Measurements from ENCODE around the gene MSI2.

The MSI2 gene

DNA sequence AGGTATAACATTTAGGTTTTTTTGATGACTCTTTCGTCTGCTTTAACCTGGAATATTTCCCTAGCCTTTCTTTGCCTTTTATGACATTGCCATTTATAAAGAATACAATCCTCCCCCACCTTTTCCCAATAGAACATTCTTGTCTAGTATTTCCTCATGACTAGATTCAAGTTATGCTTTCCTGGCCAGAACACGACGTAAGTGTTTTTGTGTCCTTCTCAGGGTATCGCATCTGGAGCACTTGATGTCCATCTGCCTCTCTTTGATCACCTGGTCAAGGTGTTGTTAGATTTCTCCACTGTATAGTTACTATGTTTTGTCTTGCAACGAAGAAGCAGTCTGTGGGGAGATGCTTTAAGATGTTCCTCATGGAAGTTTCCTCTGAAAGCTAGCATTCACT lies 87.4 kb downstream of the MSI2 start:
- H3K36me3 ChIP-seq (ENCODE audit: insufficient read depth, low read length) = peaks cover 82% of the 10 kb centered on the region
- H3K27me3 ChIP-seq (ENCODE audit: insufficient read depth, low read length, poor library complexity, severe bottlenecking) = no peaks in the 10 kb centered on the region
- peaks cover 17% of the 10 kb centered on the region for H3K4me1 ChIP-seq (ENCODE audit: insufficient read depth, low read length, poor library complexity, severe bottlenecking)
- no peak overlapping the region for H3K4me3 ChIP-seq (ENCODE audit: low read length, poor library complexity, severe bottlenecking)
- no peaks in the 10 kb centered on the region for H3K9me3 ChIP-seq (ENCODE audit: insufficient read depth, low read depth, low read length)
- H4K20me1 ChIP-seq (ENCODE audit: insufficient read depth, low read length, poor library complexity, severe bottlenecking) = peaks cover 90% of the 10 kb centered on the region
- H3K79me2 ChIP-seq (ENCODE audit: insufficient read depth, low read length) = peaks cover 100% of the 10 kb centered on the region
- no peak overlapping the region for H3K9ac ChIP-seq (ENCODE audit: low read depth, low read length, poor library complexity, severe bottlenecking)
- no peaks in the 10 kb centered on the region for H3K9me2 ChIP-seq (replicated peaks; ENCODE audit: low read depth, low read length)
- H3K4me2 ChIP-seq (ENCODE audit: low read depth, low read length, poor library complexity, severe bottlenecking) = no peak overlapping the region
- H3F3A ChIP-seq (ENCODE audit: low read depth) = no peaks in the 10 kb centered on the region
- TF ChIP-seq, protein P1, sequence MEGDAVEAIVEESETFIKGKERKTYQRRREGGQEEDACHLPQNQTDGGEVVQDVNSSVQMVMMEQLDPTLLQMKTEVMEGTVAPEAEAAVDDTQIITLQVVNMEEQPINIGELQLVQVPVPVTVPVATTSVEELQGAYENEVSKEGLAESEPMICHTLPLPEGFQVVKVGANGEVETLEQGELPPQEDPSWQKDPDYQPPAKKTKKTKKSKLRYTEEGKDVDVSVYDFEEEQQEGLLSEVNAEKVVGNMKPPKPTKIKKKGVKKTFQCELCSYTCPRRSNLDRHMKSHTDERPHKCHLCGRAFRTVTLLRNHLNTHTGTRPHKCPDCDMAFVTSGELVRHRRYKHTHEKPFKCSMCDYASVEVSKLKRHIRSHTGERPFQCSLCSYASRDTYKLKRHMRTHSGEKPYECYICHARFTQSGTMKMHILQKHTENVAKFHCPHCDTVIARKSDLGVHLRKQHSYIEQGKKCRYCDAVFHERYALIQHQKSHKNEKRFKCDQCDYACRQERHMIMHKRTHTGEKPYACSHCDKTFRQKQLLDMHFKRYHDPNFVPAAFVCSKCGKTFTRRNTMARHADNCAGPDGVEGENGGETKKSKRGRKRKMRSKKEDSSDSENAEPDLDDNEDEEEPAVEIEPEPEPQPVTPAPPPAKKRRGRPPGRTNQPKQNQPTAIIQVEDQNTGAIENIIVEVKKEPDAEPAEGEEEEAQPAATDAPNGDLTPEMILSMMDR (conservative IDR thresholded peaks at IDR 0.05; ENCODE audit: low read length) = no peak
- no peak for TF ChIP-seq EZH2phosphoT487 (IDR thresholded peaks at IDR 0.05; ENCODE audit: borderline replicate concordance)
- H2AFZ ChIP-seq (ENCODE audit: low read length) = no peak overlapping the region

DNA sequence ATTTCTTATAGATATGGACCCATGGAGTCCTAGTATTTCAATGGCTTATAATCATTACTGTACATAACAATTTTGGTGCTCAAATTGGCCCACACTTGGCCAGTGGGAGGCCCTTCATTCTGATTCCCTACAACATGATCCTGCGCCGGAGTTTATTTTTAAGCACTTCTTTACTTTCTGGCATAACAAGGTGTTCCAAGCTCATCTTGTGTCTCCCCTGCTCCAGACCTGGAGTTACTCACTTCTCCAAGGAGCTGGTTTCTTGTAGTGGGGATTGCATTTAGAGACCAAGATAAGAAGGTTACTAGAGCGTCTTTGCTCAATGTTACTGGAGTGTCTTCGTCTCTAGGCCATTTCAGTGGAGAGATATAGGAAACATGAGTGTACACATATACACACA lies 87.9 kb downstream of the MSI2 start:
- no peak for TF ChIP-seq EZH2phosphoT487 (IDR thresholded peaks at IDR 0.05; ENCODE audit: borderline replicate concordance)
- TF ChIP-seq, protein P1 (conservative IDR thresholded peaks at IDR 0.05; ENCODE audit: low read length) = no peak
- H3K9ac ChIP-seq (ENCODE audit: low read depth, low read length, poor library complexity, severe bottlenecking) = no peak overlapping the region
- no peak overlapping the region for H3K4me2 ChIP-seq (ENCODE audit: low read depth, low read length, poor library complexity, severe bottlenecking)
- no peak overlapping the region for H3K4me3 ChIP-seq (ENCODE audit: low read length, poor library complexity, severe bottlenecking)
- no peaks in the 10 kb centered on the region for H3K9me3 ChIP-seq (ENCODE audit: insufficient read depth, low read depth, low read length)
- H3K9me2 ChIP-seq (replicated peaks; ENCODE audit: low read depth, low read length) = no peaks in the 10 kb centered on the region
- H3F3A ChIP-seq (ENCODE audit: low read depth) = no peaks in the 10 kb centered on the region
- H4K20me1 ChIP-seq (ENCODE audit: insufficient read depth, low read length, poor library complexity, severe bottlenecking) = peaks cover 90% of the 10 kb centered on the region
- peaks cover 85% of the 10 kb centered on the region for H3K36me3 ChIP-seq (ENCODE audit: insufficient read depth, low read length)
- no peaks in the 10 kb centered on the region for H3K27me3 ChIP-seq (ENCODE audit: insufficient read depth, low read length, poor library complexity, severe bottlenecking)
- peaks cover 100% of the 10 kb centered on the region for H3K79me2 ChIP-seq (ENCODE audit: insufficient read depth, low read length)
- no peak overlapping the region for H2AFZ ChIP-seq (ENCODE audit: low read length)
- H3K4me1 ChIP-seq (ENCODE audit: insufficient read depth, low read length, poor library complexity, severe bottlenecking) = peaks cover 13% of the 10 kb centered on the region

DNA sequence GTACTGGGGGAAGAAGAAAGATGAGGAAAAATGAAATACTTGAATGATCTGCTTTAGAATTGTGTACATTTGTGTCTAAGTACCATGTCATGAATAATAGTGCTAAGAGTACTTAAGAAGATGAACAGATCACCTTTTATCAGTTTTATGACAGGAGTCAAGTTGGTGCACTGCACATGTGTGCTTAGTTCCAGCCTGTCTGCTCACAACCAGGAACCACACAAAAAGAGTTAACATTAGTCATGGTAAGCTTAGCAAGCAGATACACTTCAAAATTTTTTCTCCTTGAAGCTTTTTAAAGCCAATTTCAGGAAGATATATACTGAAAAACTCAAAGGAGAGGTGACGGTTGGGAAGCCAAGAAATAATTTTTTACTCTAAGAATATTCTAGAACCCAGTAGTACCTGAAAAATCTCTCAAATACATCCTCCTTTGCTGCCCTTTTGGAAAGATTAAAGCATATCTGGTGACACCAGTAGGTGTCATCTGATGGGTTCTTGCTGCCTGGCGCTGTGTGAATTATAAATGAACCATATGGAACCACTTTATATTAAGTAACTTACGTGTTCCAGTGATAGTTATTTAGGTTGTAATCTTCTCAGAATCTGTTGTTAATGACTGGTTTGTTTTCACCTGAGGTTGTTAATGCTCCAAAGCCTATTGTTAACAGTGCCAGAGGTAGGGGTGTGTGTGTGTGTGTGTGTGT lies 93.4 kb downstream of the MSI2 start:
- H3K36me3 ChIP-seq (ENCODE audit: insufficient read depth, low read length) = peaks cover 73% of the 10 kb centered on the region
- H3K9me2 ChIP-seq (replicated peaks; ENCODE audit: low read depth, low read length) = no peaks in the 10 kb centered on the region
- 0 out of 2 replicates have a peak, but pooled peaks cover 1% of the 10 kb centered on the region for H3F3A ChIP-seq (ENCODE audit: low read depth)
- no peak overlapping the region for H3K4me3 ChIP-seq (ENCODE audit: low read length, poor library complexity, severe bottlenecking)
- no peak overlapping the region for H2AFZ ChIP-seq (ENCODE audit: low read length)
- H4K20me1 ChIP-seq (ENCODE audit: insufficient read depth, low read length, poor library complexity, severe bottlenecking) = peaks cover 87% of the 10 kb centered on the region
- no peak overlapping the region for H3K4me2 ChIP-seq (ENCODE audit: low read depth, low read length, poor library complexity, severe bottlenecking)
- no peak overlapping the region for H3K9ac ChIP-seq (ENCODE audit: low read depth, low read length, poor library complexity, severe bottlenecking)
- no peak for TF ChIP-seq EZH2phosphoT487 (IDR thresholded peaks at IDR 0.05; ENCODE audit: borderline replicate concordance)
- TF ChIP-seq, protein P1 (conservative IDR thresholded peaks at IDR 0.05; ENCODE audit: low read length) = no peak
- H3K4me1 ChIP-seq (ENCODE audit: insufficient read depth, low read length, poor library complexity, severe bottlenecking) = peaks cover 23% of the 10 kb centered on the region
- H3K27me3 ChIP-seq (ENCODE audit: insufficient read depth, low read length, poor library complexity, severe bottlenecking) = no peaks in the 10 kb centered on the region
- H3K9me3 ChIP-seq (ENCODE audit: insufficient read depth, low read depth, low read length) = no peaks in the 10 kb centered on the region
- peaks cover 100% of the 10 kb centered on the region for H3K79me2 ChIP-seq (ENCODE audit: insufficient read depth, low read length)
